DOHH2 (cell line): ENCODE data around the gene SLC17A5.

Experiments
- H3F3A ChIP-seq: fragments of 200-600 bp; sonication (generic), shearing (Covaris generic); 2 replicates; pipeline ENCODE4 v1.6.0; 2016; ENCODE audit warnings: antibody characterized with exemption, mild to moderate bottlenecking; ENCODE audit not compliant: control insufficient read depth, insufficient read depth
- H3K27ac ChIP-seq: fragments of 200-600 bp; sonication (generic); 2 replicates; pipeline ENCODE4 v1.5.1; 2014; ENCODE audit warnings: low read depth, mild to moderate bottlenecking, low read length, moderate library complexity
- H3K27me3 ChIP-seq: fragments of 200-600 bp; sonication (generic); 2 replicates; pipeline ENCODE4 v1.6.1; 2014; ENCODE audit warnings: mild to moderate bottlenecking, low read length, mixed read lengths; ENCODE audit not compliant: control insufficient read depth
- H3K36me3 ChIP-seq: fragments of 200-600 bp; sonication (generic); 2 replicates; pipeline ENCODE4 v1.6.1; 2014; ENCODE audit warnings: mild to moderate bottlenecking, low read length, moderate library complexity, mixed read lengths; ENCODE audit not compliant: control insufficient read depth
- H3K4me1 ChIP-seq: fragments of 200-600 bp; sonication (generic); 2 replicates; pipeline ENCODE4 v1.6.1; 2014; ENCODE audit warnings: mild to moderate bottlenecking, low read length, mixed read lengths; ENCODE audit not compliant: control insufficient read depth
- H3K4me2 ChIP-seq: fragments of 200-600 bp; sonication (generic); 2 replicates; pipeline ENCODE4 v1.6.0; 2014; ENCODE audit warnings: mild to moderate bottlenecking, low read length, moderate library complexity
- H3K4me3 ChIP-seq: fragments of 200-600 bp; sonication (generic); 2 replicates; pipeline ENCODE4 v1.5.1; 2014; ENCODE audit warnings: mild to moderate bottlenecking, low read length, mixed read lengths
- H3K79me2 ChIP-seq: fragments of 200-600 bp; sonication (generic); 2 replicates; pipeline ENCODE4 v1.6.1; 2014; ENCODE audit warnings: mild to moderate bottlenecking, low read length, mixed read lengths; ENCODE audit not compliant: control insufficient read depth
- H3K9me2 ChIP-seq: fragments of 200-600 bp; sonication (generic); replicated peaks from 2 replicates; pipeline ENCODE4 v1.6.1; 2014; ENCODE audit warnings: mild to moderate bottlenecking, low read length, mixed read lengths; ENCODE audit not compliant: control insufficient read depth
- H3K9me3 ChIP-seq: fragments of 200-600 bp; sonication (generic); 2 replicates; pipeline ENCODE4 v1.6.1; 2014; ENCODE audit warnings: antibody characterized with exemption, low read length, mixed read lengths; ENCODE audit not compliant: control insufficient read depth, insufficient read depth
- H4K20me1 ChIP-seq: fragments of 200-600 bp; sonication (generic); 2 replicates; pipeline ENCODE4 v1.6.0; 2014; ENCODE audit warnings: low read depth, mild to moderate bottlenecking, antibody characterized with exemption, low read length, moderate library complexity; ENCODE audit not compliant: control insufficient read depth, insufficient read depth
- CTCF ChIP-seq: fragments of 200-600 bp; sonication (generic); IDR thresholded peaks from one replicate; pipeline ENCODE4 v1.5.1; 2014; ENCODE audit warnings: antibody characterized with exemption, mild to moderate bottlenecking, low read depth, low read length; ENCODE audit not compliant: poor library complexity, severe bottlenecking
- EZH2phosphoT487 ChIP-seq: fragments of 200-600 bp; sonication (generic); IDR thresholded peaks from 2 replicates; pipeline ENCODE4 v1.6.1; 2017; ENCODE audit warnings: borderline replicate concordance, mild to moderate bottlenecking, antibody characterized with exemption, low read length, moderate library complexity, mixed read lengths

SLC17A5 gene

GRCh38 chr6:73652637-73653570, 888 bp downstream of the SLC17A5 start:
- H3K27ac ChIP-seq: peak overlapping the region; percentile 79
- peaks cover 8% of the 10 kb centered on the region for H3F3A ChIP-seq
- H4K20me1 ChIP-seq: no peaks in the 10 kb centered on the region
- H3K9me2 ChIP-seq: no peaks in the 10 kb centered on the region
- peaks cover 8% of the 10 kb centered on the region for H3K36me3 ChIP-seq
- peaks cover 15% of the 10 kb centered on the region for H3K79me2 ChIP-seq
- H3K27me3 ChIP-seq: no peaks in the 10 kb centered on the region
- H3K4me2 ChIP-seq: peak overlapping the region; percentile 94
- no peak for TF ChIP-seq EZH2phosphoT487
- peak; percentile 41 for TF ChIP-seq CTCF
- H3K9me3 ChIP-seq: no peaks in the 10 kb centered on the region
- H3K4me3 ChIP-seq: peak overlapping the region; percentile 97
- H3K4me1 ChIP-seq: peaks cover 20% of the 10 kb centered on the region

GRCh38 chr6:73649783-73650182, 4.0 kb downstream of the SLC17A5 start:
- TF ChIP-seq EZH2phosphoT487 (no peak), CTCF (no peak)
- peaks cover 12% of the 10 kb centered on the region for H3F3A ChIP-seq
- peaks cover 8% of the 10 kb centered on the region for H3K36me3 ChIP-seq
- no peak overlapping the region for H3K4me3 ChIP-seq
- no peaks in the 10 kb centered on the region for H3K9me2 ChIP-seq
- H4K20me1 ChIP-seq: no peaks in the 10 kb centered on the region
- H3K4me1 ChIP-seq: peaks cover 24% of the 10 kb centered on the region
- H3K9me3 ChIP-seq: no peaks in the 10 kb centered on the region
- no peaks in the 10 kb centered on the region for H3K27me3 ChIP-seq
- H3K79me2 ChIP-seq: peaks cover 11% of the 10 kb centered on the region
- no peak overlapping the region for H3K27ac ChIP-seq
- no peak overlapping the region for H3K4me2 ChIP-seq

- H3K4me2 ChIP-seq: no peak overlapping the region
- no peak for TF ChIP-seq EZH2phosphoT487
- no peak for TF ChIP-seq CTCF
- no peak overlapping the region for H3K27ac ChIP-seq
- H3K79me2 ChIP-seq: peaks cover 4% of the 10 kb centered on the region
- no peaks in the 10 kb centered on the region for H4K20me1 ChIP-seq
- H3K4me1 ChIP-seq: peaks cover 21% of the 10 kb centered on the region
- no peaks in the 10 kb centered on the region for H3K27me3 ChIP-seq
- H3K9me2 ChIP-seq: no peaks in the 10 kb centered on the region
- H3K9me3 ChIP-seq: no peaks in the 10 kb centered on the region
- H3F3A ChIP-seq: peaks cover 14% of the 10 kb centered on the region
- no peak overlapping the region for H3K4me3 ChIP-seq
- peaks cover 8% of the 10 kb centered on the region for H3K36me3 ChIP-seq
These were observed 5.6 kb downstream of the SLC17A5 start for GRCh38 chr6:73648166-73648565.
